Nephron (organoid): Measurements from ENCODE around the gene WDPCP.

Experiments
- H3K27ac Mint-ChIP-seq, 3 experiments: 2 replicates each; pipeline ENCODE4 v1.8.0; 2020; ENCODE audit warnings: mixed read lengths in 3 of 3, mild to moderate bottlenecking in 2 of 3, moderate library complexity in 1 of 3
- H3K27me3 Mint-ChIP-seq: 2 replicates; pipeline ENCODE4 v1.8.0; 2021; ENCODE audit warnings: low read depth, mild to moderate bottlenecking, moderate library complexity, mixed read lengths
- H3K36me3 Mint-ChIP-seq: 2 replicates; pipeline ENCODE4 v1.8.0; 2020; ENCODE audit warnings: low read depth, mixed read lengths
- H3K4me1 Mint-ChIP-seq: 2 replicates; pipeline ENCODE4 v1.8.0; 2020; ENCODE audit warnings: mixed read lengths
- H3K4me3 Mint-ChIP-seq, 3 experiments: 2 replicates each; pipeline ENCODE4 v1.8.0; 2020; ENCODE audit warnings: mild to moderate bottlenecking in 3 of 3, mixed read lengths in 3 of 3, moderate library complexity in 2 of 3
- H3K9me3 Mint-ChIP-seq: 2 replicates; pipeline ENCODE4 v1.8.0; 2020; ENCODE audit warnings: mixed read lengths
- TF ChIP-seq, protein P1 (sequence below), 3 experiments: fragments of 200-600 bp; sonication (generic); IDR thresholded peaks; one replicate each; pipeline ENCODE4 v1.5.0; 2021; ENCODE audit warnings: antibody characterized with exemption in 3 of 3; ENCODE audit not compliant: unreplicated experiment in 3 of 3

The WDPCP gene

DNA sequence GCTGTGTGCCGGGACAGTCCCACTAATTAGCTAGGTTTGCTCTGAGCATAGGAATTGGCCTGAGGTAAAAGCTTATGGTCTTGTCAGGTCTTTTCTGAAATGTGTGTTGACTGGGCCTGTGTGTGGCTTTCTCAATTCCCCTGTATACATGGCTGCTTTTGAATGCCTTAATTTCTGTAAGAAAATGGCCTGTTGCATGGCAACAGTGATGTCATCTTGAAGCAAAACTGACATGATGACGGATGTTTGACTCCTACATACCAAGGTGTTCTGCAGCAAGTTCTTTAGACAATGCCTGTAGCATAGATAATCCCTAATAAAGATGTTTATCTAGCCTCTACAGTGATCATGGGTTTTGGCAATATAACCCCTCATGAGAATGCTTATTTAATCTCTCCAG is 339.1 kb downstream of the WDPCP start:
- Mint-ChIP-seq H3K27ac (no peak overlapping the region), H3K4me3 (no peak overlapping the region), H3K27me3 (no peaks in the 10 kb centered on the region), H3K36me3 (no peaks in the 10 kb centered on the region), H3K4me1 (no peaks in the 10 kb centered on the region), H3K9me3 (peaks cover 4% of the 10 kb centered on the region)
- TF ChIP-seq, protein P1, sequence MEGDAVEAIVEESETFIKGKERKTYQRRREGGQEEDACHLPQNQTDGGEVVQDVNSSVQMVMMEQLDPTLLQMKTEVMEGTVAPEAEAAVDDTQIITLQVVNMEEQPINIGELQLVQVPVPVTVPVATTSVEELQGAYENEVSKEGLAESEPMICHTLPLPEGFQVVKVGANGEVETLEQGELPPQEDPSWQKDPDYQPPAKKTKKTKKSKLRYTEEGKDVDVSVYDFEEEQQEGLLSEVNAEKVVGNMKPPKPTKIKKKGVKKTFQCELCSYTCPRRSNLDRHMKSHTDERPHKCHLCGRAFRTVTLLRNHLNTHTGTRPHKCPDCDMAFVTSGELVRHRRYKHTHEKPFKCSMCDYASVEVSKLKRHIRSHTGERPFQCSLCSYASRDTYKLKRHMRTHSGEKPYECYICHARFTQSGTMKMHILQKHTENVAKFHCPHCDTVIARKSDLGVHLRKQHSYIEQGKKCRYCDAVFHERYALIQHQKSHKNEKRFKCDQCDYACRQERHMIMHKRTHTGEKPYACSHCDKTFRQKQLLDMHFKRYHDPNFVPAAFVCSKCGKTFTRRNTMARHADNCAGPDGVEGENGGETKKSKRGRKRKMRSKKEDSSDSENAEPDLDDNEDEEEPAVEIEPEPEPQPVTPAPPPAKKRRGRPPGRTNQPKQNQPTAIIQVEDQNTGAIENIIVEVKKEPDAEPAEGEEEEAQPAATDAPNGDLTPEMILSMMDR (IDR thresholded peaks at IDR 0.05; ENCODE audit: unreplicated experiment in 3 of 3) = no peak

DNA sequence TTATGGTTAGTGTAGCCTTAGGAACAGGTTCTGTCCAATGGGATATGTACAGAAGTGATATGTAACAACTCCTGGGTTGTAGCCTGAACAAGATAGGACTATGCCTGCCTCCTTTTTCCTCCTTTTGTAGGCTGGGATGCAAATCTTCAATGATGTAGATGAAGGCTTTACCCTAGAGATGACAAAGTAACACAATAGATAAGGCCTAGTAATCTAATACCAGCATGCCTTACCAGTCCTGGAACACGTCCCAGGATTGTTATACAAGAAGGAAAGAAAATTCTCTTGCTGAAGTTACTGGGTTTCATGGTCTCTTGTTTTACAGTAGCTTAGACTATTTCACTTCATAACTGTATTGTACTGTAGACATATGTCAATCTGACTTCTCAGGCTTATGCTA is 345.5 kb downstream of the WDPCP start:
- Mint-ChIP-seq H3K36me3 (no peaks in the 10 kb centered on the region), H3K9me3 (no peaks in the 10 kb centered on the region), H3K27ac (no peak overlapping the region), H3K27me3 (no peaks in the 10 kb centered on the region), H3K4me1 (no peaks in the 10 kb centered on the region), H3K4me3 (no peak overlapping the region)
- TF ChIP-seq, protein P1 (IDR thresholded peaks at IDR 0.05; ENCODE audit: unreplicated experiment in 3 of 3) = no peak

DNA sequence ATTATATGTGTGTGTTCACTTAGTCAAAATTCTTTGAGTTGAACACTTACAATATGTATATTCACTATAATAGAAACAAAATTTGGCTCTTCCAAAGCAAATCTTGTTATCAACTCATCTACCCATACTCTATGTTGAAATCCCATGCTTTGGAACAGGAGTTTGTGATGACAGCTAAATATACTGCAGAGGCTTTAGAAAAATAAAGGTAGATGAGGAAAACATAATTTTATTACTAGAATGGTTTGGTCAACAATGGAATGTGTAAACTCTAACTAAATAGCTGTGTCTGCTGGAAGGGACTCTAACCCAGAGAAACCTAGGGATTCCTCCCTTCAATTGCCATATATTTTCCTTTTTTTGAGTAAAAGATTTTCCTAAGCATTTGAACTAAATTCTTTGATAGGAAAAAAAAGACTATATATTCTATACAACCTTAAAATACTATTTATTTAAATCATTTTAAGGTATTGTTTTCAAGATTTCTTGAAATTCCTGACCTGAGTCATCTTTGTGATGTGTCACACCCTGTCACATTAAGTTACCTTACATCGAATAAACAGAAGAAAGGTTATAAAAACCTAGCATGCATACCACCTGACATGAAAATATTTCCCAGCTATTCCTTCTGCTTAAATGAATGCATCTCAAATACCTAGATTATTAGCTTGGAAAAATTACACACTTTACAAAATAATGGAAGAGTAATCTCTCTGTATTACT is 362.2 kb downstream of the WDPCP start:
- Mint-ChIP-seq H3K27me3 (no peaks in the 10 kb centered on the region), H3K27ac (no peak overlapping the region), H3K9me3 (peaks cover 7% of the 10 kb centered on the region), H3K36me3 (no peaks in the 10 kb centered on the region), H3K4me3 (no peak overlapping the region), H3K4me1 (no peaks in the 10 kb centered on the region)
- TF ChIP-seq, protein P1 (IDR thresholded peaks at IDR 0.05; ENCODE audit: unreplicated experiment in 3 of 3) = no peak

DNA sequence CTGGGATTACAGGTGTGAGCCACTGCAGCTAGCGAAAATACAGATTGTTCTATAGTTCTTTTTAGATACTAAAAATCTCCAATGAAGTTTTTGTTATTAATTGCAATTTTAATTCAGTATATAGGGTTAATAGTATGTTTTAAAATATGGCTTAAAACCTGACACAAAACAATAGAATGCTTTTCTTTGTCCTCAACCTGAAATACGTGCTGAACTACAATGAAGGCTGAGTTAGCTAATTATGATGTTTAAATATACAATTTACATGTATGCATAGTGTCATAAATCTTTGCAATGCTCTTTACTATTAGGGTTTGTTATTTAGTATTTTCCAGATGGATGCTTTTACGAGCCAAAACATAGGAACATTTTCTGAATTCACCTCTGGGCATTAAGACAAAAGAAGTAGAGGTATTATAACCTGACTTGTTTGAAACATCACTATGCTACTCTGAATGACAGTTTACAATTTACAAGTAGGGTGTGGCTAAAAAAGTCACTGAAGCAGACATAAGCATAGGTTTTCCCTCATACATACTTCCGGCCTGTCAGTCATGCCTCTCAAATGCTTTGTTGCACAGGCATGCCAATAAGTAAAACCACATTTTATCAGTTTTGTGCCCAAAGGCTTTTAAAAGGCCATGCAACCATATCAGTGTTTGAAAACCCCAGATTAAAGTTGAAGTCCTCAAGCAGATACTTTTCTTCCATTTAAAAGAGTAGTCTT is 369.3 kb downstream of the WDPCP start:
- Mint-ChIP-seq H3K27ac (no peak overlapping the region), H3K36me3 (no peaks in the 10 kb centered on the region), H3K4me1 (no peaks in the 10 kb centered on the region), H3K27me3 (no peaks in the 10 kb centered on the region), H3K4me3 (no peak overlapping the region), H3K9me3 (peaks cover 6% of the 10 kb centered on the region)
- TF ChIP-seq, protein P1 (IDR thresholded peaks at IDR 0.05; ENCODE audit: unreplicated experiment in 3 of 3) = no peak

DNA sequence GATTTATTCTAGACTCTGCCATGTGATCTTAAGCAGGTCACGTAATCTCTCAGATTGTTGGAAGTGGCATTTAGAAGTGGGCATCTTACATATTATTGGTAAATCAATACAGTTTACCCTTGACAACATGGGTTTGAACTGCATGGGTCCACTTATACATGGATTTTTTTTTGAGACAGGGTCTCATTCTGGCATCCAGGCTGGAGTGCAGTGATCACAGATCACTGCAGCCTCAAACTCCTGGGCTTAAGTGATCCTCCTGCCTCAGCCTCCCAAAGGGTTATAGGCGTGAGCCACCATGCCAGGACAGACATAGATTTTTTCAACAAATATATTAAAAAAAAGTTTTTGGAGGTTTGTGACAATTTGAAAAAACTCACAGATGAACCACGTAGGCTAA is 393.0 kb downstream of the WDPCP start:
- H3K9me3 Mint-ChIP-seq = peaks cover 2% of the 10 kb centered on the region
- no peak overlapping the region for H3K27ac Mint-ChIP-seq
- H3K27me3 Mint-ChIP-seq = no peaks in the 10 kb centered on the region
- TF ChIP-seq, protein P1 (IDR thresholded peaks at IDR 0.05; ENCODE audit: unreplicated experiment in 3 of 3) = no peak
- H3K4me3 Mint-ChIP-seq = no peak overlapping the region
- H3K4me1 Mint-ChIP-seq = no peaks in the 10 kb centered on the region
- H3K36me3 Mint-ChIP-seq = no peaks in the 10 kb centered on the region
